H1 (cell line): ENCODE results near the gene IVNS1ABP. TPM values are rescaled to one million over a fixed set of nuclear protein-coding genes. Genes with fewer than 3 reads are reported as not detected.

Source experiments
- CTCF ChIA-PET: fragments of 300-600 bp; sonication (Branson Sonifier 250); formaldehyde crosslinking; loops from one replicate; lab custom pipeline; 2021; ENCODE audit not compliant: partially characterized antibody; lab: Charles Lee
- POLR2A ChIA-PET: fragments of 300-600 bp; sonication (Branson Sonifier 250); formaldehyde crosslinking; loops from one replicate; lab custom pipeline; 2021; ENCODE audit warnings: inconsistent platforms; ENCODE audit not compliant: partially characterized antibody; lab: Charles Lee
- DNase-seq, 2 experiments: peaks; one replicate each; pipeline versions ENCODE4 v3.0.0 to v3.0.0-alpha.2; 2010 to 2022; ENCODE audit warnings: low spot score in 2 of 2, low read depth in 1 of 2, mixed read lengths in 1 of 2
- FAIRE-seq: peaks from 2 replicates; lab custom pipeline; 2011; peaks lifted over from hg19 to GRCh38; lab: Jason Lieb, UNC
- H2AFZ ChIP-seq: 2 replicates; pipeline ENCODE4 v1.8.1; 2012; ENCODE audit warnings: low read length, inconsistent platforms
- H2AK5ac ChIP-seq: 2 replicates; pipeline ENCODE4 v1.6.1; 2013; ENCODE audit warnings: low read depth, low read length
- H2BK120ac ChIP-seq: replicated peaks from 2 replicates; pipeline ENCODE3; 2013; ENCODE audit warnings: low read depth, low read length, inconsistent platforms
- H2BK12ac ChIP-seq: 2 replicates; pipeline ENCODE4 v1.6.1; 2013; ENCODE audit warnings: low read depth, low read length
- H2BK15ac ChIP-seq: 2 replicates; pipeline ENCODE4 v1.6.1; 2013; ENCODE audit warnings: low read length
- H2BK20ac ChIP-seq: 2 replicates; pipeline ENCODE4 v1.6.1; 2013; ENCODE audit warnings: low read length
- H2BK5ac ChIP-seq: 2 replicates; pipeline ENCODE4 v1.6.1; 2013; ENCODE audit warnings: low read depth, low read length
- H3K14ac ChIP-seq: 2 replicates; pipeline ENCODE4 v1.6.1; 2013; ENCODE audit warnings: inconsistent platforms; ENCODE audit not compliant: insufficient read length
- H3K18ac ChIP-seq: 2 replicates; pipeline ENCODE4 v1.6.1; 2013; ENCODE audit warnings: low read length; ENCODE audit errors: extremely low read depth
- H3K23ac ChIP-seq: 2 replicates; pipeline ENCODE4 v1.6.1; 2013; ENCODE audit warnings: inconsistent platforms; ENCODE audit not compliant: insufficient read length
- H3K23me2 ChIP-seq: 2 replicates; pipeline ENCODE4 v1.6.1; 2013; ENCODE audit warnings: low read depth, low read length
- H3K27ac ChIP-seq: 2 replicates; pipeline ENCODE4 v1.6.1; 2011; ENCODE audit warnings: low read depth, low read length, inconsistent platforms
- H3K27me3 ChIP-seq, 4 experiments: replicated peaks in 1 of 4; 1 replicate in 1 of 4; 2 replicates in 3 of 4; pipeline versions ENCODE4 v1.6.1 to v1.8.1; 2011 to 2013; ENCODE audit warnings: low read length in 3 of 4, mild to moderate bottlenecking in 3 of 4, inconsistent platforms in 2 of 4, mixed read lengths in 2 of 4, moderate library complexity in 1 of 4; ENCODE audit not compliant: control insufficient read depth in 3 of 4, insufficient read depth in 3 of 4; ENCODE audit errors: extremely low read depth in 1 of 4
- H3K36me3 ChIP-seq, 4 experiments: 2 replicates each; pipeline versions ENCODE4 v1.6.1 to v1.8.1; 2011 to 2013; ENCODE audit warnings: mild to moderate bottlenecking in 4 of 4, low read length in 3 of 4, moderate library complexity in 2 of 4, control low read depth in 1 of 4, inconsistent platforms in 1 of 4; ENCODE audit not compliant: insufficient read depth in 4 of 4, control insufficient read depth in 2 of 4
- H3K4ac ChIP-seq: replicated peaks from 2 replicates; pipeline ENCODE3; 2013; ENCODE audit warnings: low read length, low read depth, mixed read lengths, inconsistent platforms; ENCODE audit not compliant: insufficient read length
- H3K4me1 ChIP-seq, 4 experiments: replicated peaks in 1 of 4; 1 replicate in 1 of 4; 2 replicates in 3 of 4; pipeline versions ENCODE4 v1.6.1 to v1.8.1; 2011 to 2013; ENCODE audit warnings: low read length in 3 of 4, inconsistent platforms in 2 of 4, mixed read lengths in 1 of 4; ENCODE audit not compliant: insufficient read depth in 4 of 4, control insufficient read depth in 3 of 4
- H3K4me2 ChIP-seq, 2 experiments: 2 replicates each; pipeline versions ENCODE4 v1.6.1 to v1.8.1; 2011 to 2013; ENCODE audit warnings: low read depth in 2 of 2, low read length in 2 of 2, control low read depth in 1 of 2, inconsistent platforms in 1 of 2, mild to moderate bottlenecking in 1 of 2; ENCODE audit not compliant: insufficient read depth in 1 of 2
- H3K4me3 ChIP-seq, 4 experiments: fragments of 200-600, 300-600 bp in 1 of 4; sonication (generic), shearing (Covaris generic), sonication (Bioruptor Twin) in 1 of 4; 2 replicates each; pipeline versions ENCODE4 v1.5.1 to v1.8.1; 2011 to 2016; ENCODE audit warnings: low read length in 4 of 4, low read depth in 3 of 4, control low read depth in 2 of 4, inconsistent platforms in 2 of 4, mild to moderate bottlenecking in 2 of 4, mixed read lengths in 1 of 4, moderate library complexity in 1 of 4; ENCODE audit not compliant: insufficient read depth in 2 of 4; ENCODE audit errors: extremely low read depth in 1 of 4
- H3K56ac ChIP-seq: replicated peaks from 2 replicates; pipeline ENCODE3; 2013; ENCODE audit warnings: low read depth, mild to moderate bottlenecking, mixed read lengths, low read length, inconsistent platforms; ENCODE audit not compliant: insufficient read length
- H3K79me1 ChIP-seq: 2 replicates; pipeline ENCODE4 v1.6.1; 2013; ENCODE audit warnings: low read depth, low read length, control low read depth
- H3K79me2 ChIP-seq, 2 experiments: 2 replicates each; pipeline versions ENCODE4 v1.6.1 to v1.8.1; 2012 to 2013; ENCODE audit warnings: low read length in 2 of 2, mild to moderate bottlenecking in 2 of 2, inconsistent platforms in 1 of 2; ENCODE audit not compliant: insufficient read depth in 2 of 2, control insufficient read depth in 1 of 2
- H3K9ac ChIP-seq, 4 experiments: replicated peaks in 1 of 4; 1 replicate in 1 of 4; 2 replicates in 3 of 4; pipeline versions ENCODE4 v1.6.1 to v1.8.1; 2011 to 2013; ENCODE audit warnings: low read depth in 3 of 4, low read length in 3 of 4, control low read depth in 2 of 4, mild to moderate bottlenecking in 2 of 4, moderate library complexity in 2 of 4, inconsistent platforms in 1 of 4; ENCODE audit errors: extremely low read depth in 1 of 4
- H3K9me3 ChIP-seq, 2 experiments: 2 replicates each; pipeline versions ENCODE4 v1.6.1 to v1.8.1; 2012 to 2013; ENCODE audit warnings: mild to moderate bottlenecking in 2 of 2, moderate library complexity in 2 of 2, control low read depth in 1 of 2, inconsistent platforms in 1 of 2, low read depth in 1 of 2, low read length in 1 of 2, mixed read lengths in 1 of 2; ENCODE audit not compliant: insufficient read depth in 2 of 2
- H4K20me1 ChIP-seq, 2 experiments: replicated peaks in 1 of 2; 2 replicates each; pipeline versions ENCODE3 to v1.8.1; 2011 to 2013; ENCODE audit warnings: inconsistent platforms in 2 of 2, low read length in 2 of 2, mild to moderate bottlenecking in 1 of 2; ENCODE audit not compliant: insufficient read depth in 2 of 2, control insufficient read depth in 1 of 2
- H4K5ac ChIP-seq: 2 replicates; pipeline ENCODE4 v1.6.1; 2013; ENCODE audit warnings: low read length, low read depth, mixed read lengths, inconsistent platforms; ENCODE audit not compliant: insufficient read length
- H4K8ac ChIP-seq: 2 replicates; pipeline ENCODE4 v1.8.0; 2013; ENCODE audit warnings: mild to moderate bottlenecking, moderate library complexity, low read length, inconsistent platforms; ENCODE audit not compliant: insufficient read depth; ENCODE audit errors: extremely low read depth
- H4K91ac ChIP-seq: replicated peaks from 2 replicates; pipeline ENCODE3; 2013; ENCODE audit warnings: low read length, mixed read lengths, inconsistent platforms; ENCODE audit not compliant: insufficient read length
- RAD21 ChIP-seq, 2 experiments: IDR thresholded peaks in 1 of 2; conservative IDR thresholded peaks in 1 of 2; 2 replicates each; pipeline ENCODE4 v1.6.1; 2011; ENCODE audit warnings: low read depth in 2 of 2, low read length in 2 of 2, improper control_type of control experiment in 1 of 2, inconsistent platforms in 1 of 2, mild to moderate bottlenecking in 1 of 2, moderate library complexity in 1 of 2
- WGBS, 2 experiments: shearing (Covaris generic) in 1 of 2; methylation state at CpG; one replicate each; pipeline versions ENCODE4 v1.1.6 to v1.1.7; 2013 to 2015; ENCODE audit warnings: low lambda C conversion rate in 2 of 2, mixed read lengths in 2 of 2, inconsistent platforms in 1 of 2, low coverage in 1 of 2, missing lambda C conversion rate in 1 of 2; ENCODE audit not compliant: insufficient replicate concordance in 2 of 2, insufficient coverage in 1 of 2, insufficient read length in 1 of 2; ENCODE audit errors: extremely low coverage in 1 of 2, missing lambda C conversion rate in 1 of 2; 5-methylcytosine and 5-hydroxymethylcytosine counted together
- polyA plus RNA-seq, 7 experiments: library from polyadenylated mRNA; depleted of rRNA in 3 of 7; stranded (reverse) in 5 of 7; unstranded in 2 of 7; fragments of >200 nt in 5 of 7; fragments of 200-250 nt in 2 of 7; gene quantifications; 1 replicate in 5 of 7; 2 replicates in 1 of 7; 4 replicates in 1 of 7; pipeline versions ENCODE4 v1.2.1 to v1.2.3, GENCODE V29; 2011 to 2013; ENCODE audit warnings: missing spikeins in 2 of 7, mixed read lengths in 2 of 7
- total RNA-seq: library from RNA; stranded (reverse); fragmentation: NEBNext Ultra II Directional; extraction: Animal tissue kit (Norgen Biotek cat#: 25700); gene quantifications from 2 replicates; pipeline ENCODE4 v1.2.1, GENCODE V29; 2021

IVNS1ABP gene
- total and polyA plus RNA-seq, 2 of the 8 experiments (the other 6 are each of a cell fraction or from before 2014, with no cell fraction given): 65.9 to 189 TPM

DNA sequence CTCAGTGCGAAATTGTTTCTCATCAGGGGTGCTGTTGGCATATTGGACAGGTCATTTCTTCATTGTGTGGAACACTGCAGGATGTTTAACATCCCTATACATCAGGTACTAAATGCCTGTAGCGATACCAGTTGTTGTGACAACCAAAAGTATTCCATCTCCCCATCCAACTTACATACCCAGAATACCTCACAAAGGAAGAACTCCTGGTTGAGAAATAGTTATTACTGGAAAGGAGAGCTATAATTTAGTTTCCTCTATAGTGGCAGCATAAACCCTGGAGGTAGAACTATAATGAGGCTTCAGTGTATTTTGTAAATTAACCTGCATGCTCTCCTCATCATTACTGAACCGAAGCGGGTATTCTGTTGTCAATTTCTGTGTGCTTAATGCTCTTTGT is 45.1 kb downstream of the IVNS1ABP start:
- POLR2A ChIA-PET: no interaction called here
- Histone ChIP-seq H2BK15ac (no peak overlapping the region), H3K23me2 (no peaks in the 10 kb centered on the region), H2BK12ac (no peak overlapping the region), H3K9ac (no peak overlapping the region), H2BK20ac (no peak overlapping the region), H3K18ac (no peak overlapping the region), H3K4me2 (no peak overlapping the region), H4K20me1 (no peaks in the 10 kb centered on the region), H2BK120ac (no peak overlapping the region), H2AFZ (no peak overlapping the region), H4K5ac (no peak overlapping the region), H4K91ac (no peak overlapping the region), H2BK5ac (no peak overlapping the region), H3K23ac (no peak overlapping the region), H4K8ac (no peak overlapping the region), H3K79me1 (no peaks in the 10 kb centered on the region), H3K4me1 (no peaks in the 10 kb centered on the region), H3K9me3 (no peaks in the 10 kb centered on the region), H3K36me3 (no peaks in the 10 kb centered on the region), H3K27ac (no peak overlapping the region), H3K4me3 (no peak overlapping the region), H3K27me3 (no peaks in the 10 kb centered on the region; a peak in 1 of 7 replicates), H3K4ac (no peak overlapping the region), H3K14ac (no peak overlapping the region), H3K56ac (no peak overlapping the region), H2AK5ac (no peak overlapping the region), H3K79me2 (no peaks in the 10 kb centered on the region)
- FAIRE-seq (no peak), DNase-seq (no peak)
- WGBS, 2 experiments: 90% methylated on average over 4 of the region's 4 CpGs; no CpG with 5 or more reads in 1 of the 2 experiments
- CTCF ChIA-PET: interaction anchor here (1.3 to 1.6 kb wide), 2 partner anchors 12 to 25 kb away, joined by 3 read pairs; no protein-coding TSS in a partner anchor
- TF ChIP-seq RAD21 (IDR thresholded peaks at IDR 0.05 in 1 of 2, conservative IDR thresholded peaks at IDR 0.05 in 1 of 2; ENCODE audit: low read depth in 2 of 2, low read length in 2 of 2): no peak
